GM18867 (cell line): ENCODE measurements around the gene FRMD5.

Experiments
- ATAC-seq: cut with Tn5 transposase; IDR thresholded peaks from one replicate; pipeline ENCODE4 v1.9.1; 2021; ENCODE audit warnings: mild to moderate bottlenecking, moderate library complexity; ENCODE audit not compliant: unreplicated experiment

FRMD5 gene

DNA sequence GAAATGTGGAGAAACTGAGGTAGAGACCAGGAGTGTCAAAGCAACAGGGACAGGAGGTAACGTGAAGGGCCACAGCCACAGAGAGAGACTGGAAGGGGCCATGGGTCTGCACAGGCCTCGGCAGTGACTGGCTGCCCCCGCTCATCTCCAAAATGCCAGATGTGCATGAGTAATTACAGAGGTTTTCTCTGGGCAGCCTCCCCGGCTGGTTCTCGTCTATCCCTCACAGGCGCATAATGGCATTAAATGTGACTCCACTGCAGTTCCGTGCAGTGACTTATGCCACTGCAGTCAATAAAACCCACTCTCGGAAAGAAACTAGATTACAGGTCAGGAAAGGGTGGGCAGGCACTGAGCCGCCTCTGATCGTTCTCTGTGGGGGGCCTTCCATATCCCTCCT, 293.6 kb downstream of the FRMD5 start:
- ATAC-seq: no peak

DNA sequence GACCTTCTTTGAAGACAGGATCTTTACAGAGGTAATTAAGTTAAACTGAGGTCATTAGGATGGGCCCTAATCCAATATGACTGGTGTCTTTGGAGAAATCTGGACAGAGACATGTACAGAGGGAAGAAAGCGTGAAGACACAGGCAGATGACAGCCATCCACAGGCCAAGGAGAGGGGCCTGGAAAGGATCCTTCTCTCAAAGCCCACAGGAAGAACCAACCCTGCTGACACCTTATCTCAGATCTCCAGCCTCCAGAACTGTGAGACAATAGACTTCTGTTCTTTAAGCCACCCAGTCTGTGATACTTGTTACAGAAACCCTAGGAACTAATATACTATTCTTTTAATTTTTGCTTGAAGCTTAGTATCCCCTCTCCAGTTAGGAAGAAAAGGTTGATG, 294.1 kb downstream of the FRMD5 start:
- ATAC-seq: no peak

DNA sequence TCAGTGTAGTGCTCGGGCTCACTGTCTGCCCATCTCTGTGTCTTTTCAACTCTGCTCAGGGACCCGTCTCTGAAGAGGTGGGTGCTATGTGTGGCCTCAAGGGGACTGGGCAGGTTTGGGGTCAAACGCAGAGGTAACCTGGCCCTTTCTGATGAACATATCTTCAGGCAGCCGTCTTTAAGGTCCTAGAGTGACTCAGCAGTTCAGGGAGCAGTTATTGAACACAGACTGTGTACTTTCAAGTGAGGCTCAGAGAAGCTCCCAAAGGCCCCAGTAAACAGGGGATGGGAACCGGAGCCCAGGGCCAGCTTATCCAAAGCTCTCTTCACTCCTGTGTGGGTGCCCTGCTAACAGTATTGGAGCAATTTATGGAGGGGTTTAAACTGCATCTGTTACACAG, 295.1 kb downstream of the FRMD5 start:
- ATAC-seq: no peak

DNA sequence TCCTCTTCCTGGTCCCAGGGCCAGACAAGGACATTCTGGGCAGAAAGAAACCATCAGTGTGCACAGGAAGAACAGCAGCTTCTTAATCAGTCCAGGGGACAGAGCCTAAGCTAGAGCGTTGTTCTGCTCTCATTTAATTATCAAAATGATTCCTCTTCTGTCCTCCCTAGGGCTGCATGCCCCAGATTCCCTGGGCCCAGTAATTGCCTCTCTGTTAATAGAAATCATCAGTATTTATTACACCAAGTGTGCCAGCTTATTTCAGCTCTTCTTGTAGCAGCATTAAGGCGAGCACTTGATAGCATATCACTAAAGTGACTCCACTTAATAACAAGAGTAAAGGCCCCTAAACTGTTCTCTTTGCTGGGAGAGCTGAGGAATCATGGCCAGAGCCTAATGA, 296.2 kb downstream of the FRMD5 start:
- ATAC-seq: no peak

DNA sequence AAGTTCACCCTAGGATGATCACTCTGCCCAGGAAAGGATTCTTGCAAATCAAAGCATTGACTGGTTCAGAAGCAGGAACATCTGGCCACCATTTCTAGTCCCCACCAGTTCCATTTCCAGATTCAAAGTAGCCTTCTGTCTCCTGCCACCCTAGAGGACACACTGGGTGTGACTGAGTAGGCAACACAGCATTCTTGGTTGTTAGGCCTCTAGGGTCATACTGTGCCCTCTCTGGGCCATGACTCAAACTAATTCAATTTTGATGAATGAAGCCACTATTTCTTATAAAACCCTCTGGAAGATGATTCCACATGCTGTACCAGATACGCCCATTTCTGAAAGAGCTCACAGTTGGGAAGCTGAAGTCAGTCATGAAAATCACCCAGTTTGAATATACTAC, 298.5 kb downstream of the FRMD5 start:
- ATAC-seq: no peak

DNA sequence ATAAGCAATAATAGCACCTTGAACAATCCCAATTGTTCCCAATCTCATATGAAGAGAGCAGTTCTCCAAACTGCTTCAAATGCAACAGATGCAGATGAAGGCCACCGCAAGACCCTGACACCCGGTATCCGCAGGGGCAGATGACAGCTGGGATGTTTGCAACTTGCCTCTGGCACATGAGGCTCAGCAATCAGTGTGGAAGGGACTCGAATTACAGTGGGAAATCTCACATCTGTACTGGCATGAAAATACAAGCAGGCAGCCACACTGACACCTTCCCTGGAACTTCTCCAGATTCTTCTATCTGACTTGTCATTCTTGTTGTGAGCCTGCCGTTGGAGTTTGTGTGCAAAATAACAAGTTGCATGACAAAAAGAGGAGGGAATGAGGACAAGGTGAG, 299.5 kb downstream of the FRMD5 start:
- no peak for ATAC-seq

DNA sequence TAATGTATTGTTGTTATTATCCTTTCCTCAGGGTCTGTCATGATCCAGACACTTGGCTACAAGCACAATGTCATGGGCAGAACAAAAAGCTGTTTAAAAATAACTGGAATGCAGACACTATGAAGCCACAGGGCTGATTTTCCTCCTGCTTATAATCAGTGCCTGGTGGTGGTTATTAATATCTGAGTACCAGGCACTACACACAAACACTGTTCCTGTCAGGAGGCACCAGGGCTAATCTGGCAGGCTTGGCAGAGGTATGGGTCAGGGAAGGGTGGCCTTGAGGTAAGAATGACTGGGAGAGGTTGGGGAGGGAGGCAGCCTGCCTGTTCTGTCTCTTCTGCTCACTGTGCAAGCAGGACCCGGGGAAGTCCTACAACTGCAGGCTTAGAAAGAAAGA, 301.1 kb downstream of the FRMD5 start:
- ATAC-seq: no peak

DNA sequence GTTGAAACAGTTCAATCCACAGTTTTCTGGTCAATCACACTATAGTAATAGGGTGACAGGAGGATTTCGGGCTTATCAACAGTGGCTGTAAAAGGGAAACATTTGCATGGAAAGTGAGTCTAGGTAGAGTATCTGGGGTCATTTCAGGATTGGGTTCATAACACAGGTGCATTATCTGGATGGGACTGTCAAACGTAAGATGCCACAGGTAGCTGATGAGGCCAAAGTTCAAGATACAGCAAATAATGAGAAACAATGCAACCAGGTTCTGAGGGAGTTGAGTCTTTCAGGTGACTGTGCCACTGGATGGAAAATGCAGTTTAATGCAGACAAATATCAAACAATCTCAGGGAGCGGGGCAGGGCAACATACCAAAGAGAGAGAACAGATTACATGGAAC, 306.0 kb downstream of the FRMD5 start:
- ATAC-seq: no peak

DNA sequence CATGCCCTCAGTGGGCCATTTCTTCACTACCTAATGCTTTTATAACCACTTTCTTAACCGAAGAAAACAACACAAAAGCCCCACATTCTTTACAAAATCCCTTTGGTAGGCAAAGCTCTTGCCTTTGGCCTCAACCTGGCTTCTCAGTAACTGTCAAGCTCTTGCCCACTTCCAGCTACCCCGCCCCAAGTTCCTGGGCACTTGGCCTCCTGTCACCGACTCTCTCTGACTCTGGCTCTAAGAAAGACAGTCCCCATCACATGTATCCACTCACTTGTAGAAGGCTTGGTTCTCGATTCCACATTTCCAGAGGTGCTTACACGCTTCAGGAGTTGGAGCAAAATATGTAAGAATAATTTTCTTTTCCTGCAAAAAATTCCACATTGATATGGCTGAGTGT, 307.2 kb downstream of the FRMD5 start:
- no peak for ATAC-seq

DNA sequence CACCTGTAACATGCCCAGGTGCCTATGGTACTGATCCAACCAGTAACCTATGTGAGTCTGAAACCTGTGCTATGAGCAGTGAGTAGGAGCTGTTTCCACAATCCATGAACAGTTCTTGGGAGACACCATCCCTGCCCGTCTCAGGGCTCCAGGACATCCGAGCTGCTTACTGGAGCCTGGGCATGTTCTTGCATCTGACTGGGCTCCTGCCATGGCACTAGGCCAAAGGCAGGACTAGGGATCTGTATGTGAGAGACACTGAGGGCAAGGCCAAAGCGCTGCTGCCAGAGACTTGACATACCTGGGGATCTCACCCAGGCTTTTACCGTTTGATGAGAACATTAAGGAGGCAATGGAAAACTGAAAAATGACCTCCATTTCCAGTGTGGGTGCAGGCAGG, 308.5 kb downstream of the FRMD5 start:
- no peak for ATAC-seq

DNA sequence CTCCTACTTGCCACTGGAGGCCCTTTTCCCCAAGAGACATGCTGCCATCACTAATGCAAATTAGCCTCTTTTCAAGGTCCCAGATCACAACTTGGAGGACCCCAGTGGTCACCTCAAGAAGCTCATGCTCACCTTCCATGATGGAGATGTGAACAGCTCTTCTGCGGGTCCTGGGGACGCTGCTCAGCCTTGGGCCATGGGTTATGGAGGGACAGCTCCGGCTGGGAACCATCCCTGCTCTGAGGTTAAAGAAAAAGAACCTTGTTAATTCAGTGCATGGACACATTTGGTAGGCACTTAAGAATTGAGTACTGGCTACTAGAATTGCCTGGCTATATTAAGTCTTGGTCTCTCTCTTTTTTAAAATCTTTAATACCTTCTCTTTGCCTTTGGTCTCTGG, 311.5 kb downstream of the FRMD5 start:
- no peak for ATAC-seq

DNA sequence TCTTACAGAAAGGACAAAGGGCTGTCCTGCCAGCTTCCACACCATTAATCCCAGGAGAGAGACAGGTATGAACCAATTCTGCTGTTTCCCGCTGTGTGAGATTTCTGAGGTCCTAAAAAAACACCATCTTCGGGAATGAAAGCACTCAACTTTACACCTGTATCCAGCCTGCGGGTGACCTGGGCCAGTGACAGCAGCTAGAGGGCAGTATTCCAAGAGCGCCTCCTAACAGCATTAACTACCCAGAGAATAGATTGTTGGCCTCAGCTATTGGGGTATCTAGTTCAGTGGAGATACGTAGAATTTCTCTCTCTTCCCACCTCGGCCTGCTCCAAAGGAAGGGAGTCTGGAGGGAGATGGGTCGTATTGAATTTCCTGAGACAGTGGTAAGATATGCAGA, 313.1 kb downstream of the FRMD5 start:
- no peak for ATAC-seq

DNA sequence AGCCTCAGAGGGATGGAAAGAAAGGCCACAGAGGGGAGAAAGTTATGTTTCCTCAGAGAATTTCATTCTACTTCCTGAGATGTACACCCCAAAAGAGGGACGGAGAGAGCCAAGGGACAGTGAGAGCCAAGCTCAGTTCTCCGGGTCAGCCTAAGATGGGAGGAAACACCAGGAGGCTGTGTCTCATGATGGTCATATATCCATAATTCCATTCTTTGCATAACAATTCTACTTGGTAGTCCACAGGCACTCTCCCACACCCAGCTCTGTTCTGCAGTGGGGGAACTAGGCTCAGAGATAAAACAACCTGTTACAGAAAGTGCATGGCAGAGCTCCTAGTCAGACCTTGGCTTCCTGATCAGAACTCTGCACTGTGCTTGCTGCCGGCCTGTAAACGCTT, 313.8 kb downstream of the FRMD5 start:
- no peak for ATAC-seq

DNA sequence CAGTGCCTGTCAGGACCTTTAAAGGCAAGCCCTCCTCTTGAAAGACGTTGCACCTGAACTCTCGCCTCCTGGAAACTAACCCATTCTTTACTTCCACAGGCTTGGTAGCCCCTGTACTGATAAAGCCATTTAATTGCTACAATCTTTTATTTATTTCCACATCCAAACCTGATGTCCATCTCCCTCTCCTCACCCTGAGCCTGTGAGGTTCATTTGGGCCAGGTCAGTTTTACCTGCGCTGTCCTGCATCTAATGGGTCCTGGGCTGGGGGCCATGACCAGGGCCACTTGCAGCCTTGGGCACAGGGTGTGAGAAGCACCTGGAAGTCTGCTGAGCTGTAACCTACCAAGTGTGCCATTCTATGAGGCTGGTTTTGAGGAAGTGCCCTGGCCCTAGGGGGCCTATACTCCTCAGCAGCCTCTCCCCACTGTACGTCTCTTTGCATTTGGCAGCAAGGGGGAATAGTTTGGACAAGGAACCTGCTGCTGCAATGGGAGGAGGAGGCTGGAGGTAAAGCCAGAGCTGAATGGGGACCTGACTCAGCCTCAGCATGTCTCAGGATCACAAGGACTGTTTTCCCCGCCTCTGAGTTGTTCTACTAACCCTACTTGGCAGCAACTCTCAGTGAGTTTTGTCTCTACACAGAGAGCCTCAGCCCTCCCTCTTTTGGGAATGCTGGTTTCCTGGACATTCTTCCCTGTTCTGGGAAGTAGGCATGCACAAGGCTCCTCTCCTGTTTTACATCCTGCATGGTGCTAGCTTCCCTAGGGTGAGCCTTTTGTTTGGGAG, 314.5 kb downstream of the FRMD5 start:
- no peak for ATAC-seq

DNA sequence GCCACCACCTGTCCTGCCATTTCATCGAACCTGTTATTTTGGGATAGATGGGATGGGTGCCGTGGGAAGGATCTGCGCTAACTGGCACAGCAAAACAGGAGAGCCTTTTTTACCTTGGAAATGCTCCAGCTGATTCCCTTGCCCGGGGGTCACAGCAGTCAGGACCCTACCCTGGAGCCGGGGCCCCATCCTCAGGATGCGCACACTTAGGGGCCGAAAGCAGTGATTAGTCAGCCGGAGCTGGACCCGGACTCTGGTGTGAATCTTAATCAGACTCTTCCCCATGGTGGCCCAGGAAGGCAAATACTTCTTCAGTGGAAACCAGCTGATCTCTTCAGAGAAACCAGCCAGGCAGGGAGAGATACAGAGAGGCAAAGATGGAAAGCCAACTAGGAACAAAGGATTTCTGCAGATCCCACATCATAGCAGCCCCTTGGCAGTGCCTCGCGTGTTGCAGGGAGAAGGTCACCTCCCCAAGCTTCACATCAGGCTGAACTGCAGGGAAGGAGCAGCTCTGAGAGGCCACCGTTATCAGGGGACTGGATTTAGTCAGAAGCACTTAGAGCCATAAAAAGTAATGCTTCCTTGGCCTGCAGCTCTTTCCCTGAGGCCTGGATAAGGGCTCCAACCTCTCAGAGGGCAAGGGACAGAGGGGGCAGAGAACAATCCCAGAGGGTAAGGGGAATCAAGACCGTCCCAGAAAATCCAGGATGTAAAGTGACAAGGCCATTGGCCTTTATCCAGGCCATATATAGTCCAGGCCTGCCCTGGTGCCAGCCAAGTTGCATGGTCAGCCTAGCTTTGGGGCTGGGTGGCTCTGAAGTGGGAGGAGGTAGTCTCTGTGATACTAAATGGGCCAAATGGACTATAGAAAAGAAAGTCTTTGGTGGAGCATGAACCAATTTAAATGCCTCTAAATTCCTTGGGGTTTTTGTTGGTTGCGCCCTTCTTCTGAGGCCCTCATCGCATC, 315.4 kb downstream of the FRMD5 start:
- ATAC-seq: no peak

DNA sequence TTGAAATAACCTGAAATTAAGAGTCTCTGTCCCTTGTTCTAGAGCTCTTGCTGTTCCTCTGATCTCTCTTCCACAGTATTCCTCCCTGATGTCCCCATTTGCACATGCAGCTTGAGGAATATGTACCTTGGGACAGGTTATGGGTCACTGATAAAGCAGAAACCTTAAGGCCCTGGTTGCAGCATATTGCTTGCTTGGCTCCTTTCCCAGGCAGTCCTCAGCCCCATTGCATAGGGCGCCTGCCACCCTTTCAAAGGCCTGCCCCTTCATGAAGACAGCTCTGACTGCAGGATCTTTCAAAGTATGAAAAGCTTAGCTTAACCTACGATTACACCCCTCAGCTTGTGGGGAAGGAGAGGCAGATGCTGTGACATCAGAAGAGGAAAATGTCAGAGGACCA, 316.6 kb downstream of the FRMD5 start:
- no peak for ATAC-seq

DNA sequence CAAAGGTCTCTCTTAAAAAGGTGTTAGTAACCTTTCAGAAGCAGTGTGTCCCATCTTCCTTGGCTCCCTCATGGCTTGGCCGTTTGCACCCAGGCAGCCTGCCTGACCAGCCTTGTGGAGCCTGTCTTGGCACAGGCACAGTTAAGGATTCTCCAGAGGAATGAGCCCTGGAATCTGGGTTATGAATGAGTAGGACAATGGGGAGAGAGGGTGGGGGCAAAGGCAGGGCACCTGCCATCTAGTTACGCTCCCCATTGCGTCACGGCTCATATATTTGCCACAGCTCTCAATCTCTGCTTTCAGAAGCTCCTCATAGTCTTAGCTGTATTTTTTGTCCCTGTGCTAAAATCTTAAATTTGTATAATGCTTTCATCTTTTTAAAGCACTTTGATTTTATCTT, 317.7 kb downstream of the FRMD5 start:
- ATAC-seq: no peak

DNA sequence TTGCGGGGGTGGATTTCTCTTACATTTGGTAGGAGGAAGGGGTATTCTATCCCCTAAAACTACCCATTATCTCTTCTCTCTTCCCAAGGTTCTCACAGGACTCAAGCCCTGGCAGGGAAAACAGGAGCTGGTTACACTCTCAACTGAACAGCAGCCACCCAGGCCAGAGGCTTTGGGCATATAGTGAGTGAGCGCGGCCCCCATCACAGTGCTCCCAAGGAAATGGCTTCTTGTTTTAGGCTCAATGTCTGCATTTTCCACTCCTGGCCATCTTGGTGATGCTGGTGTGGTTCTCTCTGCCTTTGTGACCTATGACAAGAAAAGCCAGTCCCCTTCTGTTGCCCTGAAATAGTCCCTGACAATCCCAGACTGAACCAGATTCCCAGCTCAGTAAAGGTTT, 318.2 kb downstream of the FRMD5 start:
- no peak for ATAC-seq

DNA sequence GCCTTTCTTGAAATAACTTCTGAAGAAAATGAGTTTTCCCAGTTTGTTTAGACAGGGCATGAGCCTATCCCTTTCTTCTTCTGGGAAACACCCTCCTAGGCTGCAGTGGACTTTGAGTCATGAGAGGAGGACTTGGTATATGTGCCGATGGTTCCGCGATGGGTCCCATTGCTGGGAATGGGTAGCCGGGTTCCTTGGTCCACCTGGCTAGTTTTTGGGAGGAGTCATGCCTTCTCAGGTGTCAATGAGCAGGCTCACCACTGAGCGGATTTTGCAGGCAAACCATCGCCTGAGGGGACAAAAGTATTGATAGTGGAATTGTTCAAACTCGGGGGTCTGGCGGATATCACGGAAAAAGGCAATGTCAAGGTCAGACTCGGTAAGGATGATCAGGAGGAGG, 321.4 kb downstream of the FRMD5 start:
- no peak for ATAC-seq

DNA sequence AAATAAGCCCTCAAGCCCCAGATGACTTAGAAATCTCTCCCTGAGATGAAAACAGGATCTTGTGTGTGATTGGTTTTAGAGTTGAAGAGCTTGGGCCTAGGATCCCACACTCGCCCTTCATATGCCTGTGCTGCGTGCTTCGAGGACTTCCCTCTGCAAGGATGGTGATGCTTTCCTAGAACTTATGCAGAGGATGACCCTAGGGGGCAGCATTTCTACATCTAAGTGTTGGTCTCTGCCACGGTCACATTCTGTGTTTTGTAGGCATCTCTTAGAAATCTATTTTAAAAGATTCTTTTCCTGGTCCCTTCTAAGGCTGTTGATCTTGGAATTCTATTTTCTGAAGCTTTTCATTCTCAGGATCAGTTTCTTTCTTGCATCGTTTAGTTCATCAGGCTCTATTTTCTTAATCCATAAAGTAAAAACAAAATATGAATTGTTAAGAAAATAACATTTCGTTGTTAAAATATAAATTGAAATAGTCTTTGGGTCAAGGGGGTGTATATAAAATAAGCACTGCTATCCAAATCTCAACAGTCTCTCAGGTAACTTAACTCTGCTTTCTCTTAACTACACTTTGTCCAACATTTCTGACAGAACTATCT, 322.6 kb downstream of the FRMD5 start:
- ATAC-seq: no peak

DNA sequence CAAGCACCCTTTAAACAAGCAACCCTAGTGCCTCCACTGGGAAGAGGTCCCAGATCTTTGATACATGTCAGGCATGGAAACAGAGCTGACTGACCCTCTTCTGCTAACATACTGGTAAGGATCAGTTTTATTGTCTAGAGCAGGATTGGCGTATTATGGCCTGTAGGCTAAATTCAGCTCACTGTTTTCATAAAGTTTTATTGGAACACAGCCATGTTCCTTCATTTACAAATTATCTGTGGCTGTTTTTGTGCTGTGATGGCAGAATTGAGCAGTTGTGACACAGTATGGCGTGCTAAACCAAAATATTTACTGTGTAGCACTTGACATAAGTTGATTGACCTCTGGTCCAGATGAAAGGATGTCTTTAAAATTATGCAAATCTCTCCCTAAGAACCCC, 323.2 kb downstream of the FRMD5 start:
- ATAC-seq: no peak

DNA sequence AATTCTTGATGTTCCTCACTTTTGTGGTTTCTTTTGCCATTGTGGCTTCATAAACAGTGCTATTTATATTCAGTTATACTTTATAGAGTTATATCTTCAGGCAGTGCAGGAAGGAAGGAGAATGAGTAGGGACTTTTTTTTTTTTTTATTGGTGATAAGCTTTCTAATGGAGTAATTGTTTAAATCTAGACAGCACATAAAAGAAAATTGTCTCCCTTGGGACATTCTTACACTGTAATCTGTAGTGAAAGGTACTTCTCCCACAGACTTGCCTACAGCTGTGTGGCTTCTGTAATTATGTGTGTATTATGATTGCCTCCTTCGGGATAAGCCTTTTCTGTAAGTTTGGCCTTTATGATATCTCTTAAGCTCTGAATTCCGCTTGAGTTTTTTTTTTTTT, 326.7 kb downstream of the FRMD5 start:
- ATAC-seq: no peak
